ENCODE measurements around the gene ARHGAP25.
A peak's percentile ranks its signal among the peaks of the same experiment; 100 is the strongest.

ARHGAP25 gene

DNA sequence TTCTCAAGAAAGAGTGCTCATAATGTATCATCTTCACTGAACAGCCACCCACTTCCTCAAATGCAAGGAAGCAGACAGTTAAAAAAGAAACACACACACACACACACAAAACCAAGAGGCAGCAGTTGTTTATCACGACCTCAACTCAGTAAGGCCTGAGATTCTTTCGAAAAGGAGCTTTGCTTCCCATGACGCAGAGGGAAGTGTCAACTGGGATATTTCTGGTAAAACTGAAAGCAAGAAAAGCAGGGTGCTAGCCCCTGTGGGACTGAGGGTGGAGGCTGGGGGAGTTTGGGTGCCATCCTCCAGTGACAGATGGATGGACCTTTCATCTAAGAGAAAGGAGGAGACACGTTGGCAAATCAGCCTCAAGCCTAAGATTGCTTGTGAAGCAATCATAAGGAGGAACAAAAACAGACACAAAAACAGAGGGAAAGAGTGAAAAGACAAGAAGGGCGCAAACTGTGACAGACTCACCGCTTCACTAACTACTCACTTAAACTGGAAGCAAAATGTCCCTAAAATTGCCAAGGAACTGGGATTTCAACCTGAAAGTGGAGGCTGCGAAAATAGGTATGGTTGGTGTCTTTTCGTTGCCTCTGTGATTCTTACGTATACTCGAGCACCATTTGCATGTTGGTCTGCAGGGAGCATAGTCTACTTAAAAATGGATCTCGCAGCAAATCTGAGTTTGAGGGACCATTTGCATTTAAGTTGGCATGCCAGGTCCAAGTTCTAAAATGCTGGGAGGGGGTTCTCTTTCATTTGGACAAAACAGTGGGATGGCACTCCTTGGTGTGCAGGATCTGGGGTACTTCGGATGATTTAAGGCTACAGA is at the start of gene ARHGAP25:
Gene ARHGAP25 (plus strand): TSS at position 124 of the 838 bp plus-strand sequence. CDS start 389 bp downstream, at position 513.
- Histone ChIP-seq H3K4me3 (peak within 1 kb of the TSS; percentile 67 to 81 (median 74)), H3K9ac (peak within 1 kb of the TSS; percentile 81 to 91 (median 86)), H3K27me3 (no peaks in the 10 kb centered on the region), H3K36me3 (peaks cover 0 to 29% (median 15%) of the 10 kb centered on the region in 11 experiments; a peak in 18 of 22 replicates), H3K4me2 (peak within 1 kb of the TSS; percentile 92 to 98 (median 95)), H4K20me1 (peaks cover 0 to 12% (median 0%) of the 10 kb centered on the region in 11 experiments; a peak in 7 of 22 replicates), H3K9me3 (replicated peaks in 1 of 11) (no peaks in the 10 kb centered on the region), H3K4me1 (peaks cover 78 to 83% (median 80%) of the 10 kb centered on the region in 10 experiments), H3K27ac (peak within 1 kb of the TSS; percentile 83 to 97 (median 93))
- TF ChIP-seq Cebpa-rat (IDR thresholded peaks at IDR 0.05) = peak in 10 of 11 experiments; percentile 33 to 89 (median 72); a peak in 14 of 22 replicates

DNA sequence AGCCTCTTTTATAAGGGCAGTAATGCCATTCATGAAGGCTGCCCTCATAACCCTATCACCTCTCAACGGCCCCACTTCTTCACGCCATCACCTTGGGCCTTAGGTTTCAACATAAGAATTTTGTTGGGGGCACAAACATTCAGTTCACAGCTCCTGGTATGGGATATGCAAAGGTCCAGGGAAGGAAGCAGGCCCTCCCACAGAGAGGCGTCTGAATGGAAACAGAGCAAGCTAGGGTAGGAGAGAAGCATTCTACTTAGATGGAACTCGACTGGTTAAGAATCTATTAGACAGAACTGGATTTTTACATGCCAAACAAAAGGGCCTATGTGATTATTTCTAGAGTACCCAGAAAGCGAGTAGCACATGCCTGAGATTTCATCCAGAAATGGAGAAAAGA is 48.4 kb upstream of the ARHGAP25 start:
- no peak overlapping the region for H3K4me2 ChIP-seq
- no peak overlapping the region for H3K4me3 ChIP-seq
- no peak overlapping the region for H3K9ac ChIP-seq
- H3K9me3 ChIP-seq (replicated peaks in 1 of 11) = peaks cover 15 to 34% (median 20%) of the 10 kb centered on the region in 11 experiments
- peaks cover 29 to 39% (median 37%) of the 10 kb centered on the region in 10 experiments for H3K4me1 ChIP-seq
- TF ChIP-seq Cebpa-rat (IDR thresholded peaks at IDR 0.05) = no peak
- peaks cover 0 to 3% (median 0%) of the 10 kb centered on the region in 11 experiments; a peak in 1 of 22 replicates for H3K36me3 ChIP-seq
- H3K27me3 ChIP-seq = no peaks in the 10 kb centered on the region
- peak overlapping the region in 1 of 11 experiments; percentile 25; a peak in 1 of 22 replicates for H3K27ac ChIP-seq
- H4K20me1 ChIP-seq = no peaks in the 10 kb centered on the region

- no peak overlapping the region for H3K4me2 ChIP-seq
- H3K4me3 ChIP-seq = no peak overlapping the region
- no peak for TF ChIP-seq Cebpa-rat (IDR thresholded peaks at IDR 0.05)
- no peaks in the 10 kb centered on the region for H4K20me1 ChIP-seq
- H3K36me3 ChIP-seq = peaks cover 0 to 3% (median 0%) of the 10 kb centered on the region in 11 experiments; a peak in 1 of 22 replicates
- H3K9me3 ChIP-seq (replicated peaks in 1 of 11) = peaks cover 7 to 26% (median 12%) of the 10 kb centered on the region in 11 experiments
- H3K9ac ChIP-seq = no peak overlapping the region
- no peaks in the 10 kb centered on the region for H3K27me3 ChIP-seq
- H3K27ac ChIP-seq = no peak overlapping the region
- peaks cover 37 to 46% (median 41%) of the 10 kb centered on the region in 10 experiments for H3K4me1 ChIP-seq
Observed at GRCh38 chr2:68687018-68687417, 47.6 kb upstream of the ARHGAP25 start.

DNA sequence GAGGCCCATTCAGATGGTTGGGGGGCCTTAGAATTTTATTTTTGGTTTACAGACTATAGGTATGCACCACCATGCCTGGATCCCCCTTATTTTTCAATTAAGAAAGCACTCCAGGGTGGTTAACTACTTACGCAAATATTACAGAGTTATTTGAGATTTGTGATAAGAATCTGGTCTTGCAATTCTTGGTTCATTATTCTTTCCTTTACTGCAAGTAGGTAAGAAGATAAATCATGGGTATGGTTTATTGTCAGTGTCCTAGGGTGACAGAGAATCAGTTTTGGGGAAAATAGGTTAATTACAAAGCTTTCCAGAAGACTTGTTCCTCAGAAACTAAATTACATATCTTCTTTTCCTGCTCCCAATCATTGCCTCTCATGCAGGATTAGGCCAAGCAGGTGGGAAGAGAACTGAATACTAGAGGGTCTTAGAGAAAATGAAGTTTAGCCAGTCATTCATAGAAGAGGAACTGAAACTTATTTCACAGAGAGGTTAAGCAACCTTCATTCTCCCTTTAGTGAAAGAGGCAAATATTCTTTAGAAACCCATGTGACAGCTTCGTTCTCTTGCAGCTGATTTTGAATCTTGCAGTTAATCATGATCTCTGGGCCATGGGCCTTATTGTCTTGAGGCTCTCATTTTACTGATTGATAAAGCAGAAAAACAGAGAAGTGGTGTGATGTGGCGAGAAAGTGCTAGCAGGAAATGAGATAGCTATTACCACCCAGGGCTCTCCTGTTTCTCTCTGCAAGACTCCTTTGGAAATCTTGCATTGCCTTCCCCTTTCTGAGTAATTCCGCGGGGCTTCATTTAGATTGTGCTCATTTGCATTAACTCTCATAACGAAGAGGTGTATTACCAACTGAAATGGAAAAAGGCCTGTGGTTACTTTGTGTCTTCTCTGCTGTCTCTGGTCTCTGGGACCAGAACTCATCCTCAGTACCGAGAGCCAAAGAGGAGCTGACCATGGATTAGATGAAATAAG is 44.8 kb upstream of the ARHGAP25 start:
- Histone ChIP-seq H3K9ac (peak overlapping the region; percentile 15 to 80 (median 77); a peak in 21 of 22 replicates), H3K4me2 (peak overlapping the region; percentile 44 to 93 (median 77)), H3K4me1 (peaks cover 31 to 60% (median 48%) of the 10 kb centered on the region in 10 experiments), H3K27me3 (no peaks in the 10 kb centered on the region), H3K36me3 (peaks cover 0 to 3% (median 0%) of the 10 kb centered on the region in 11 experiments; a peak in 1 of 22 replicates), H4K20me1 (no peaks in the 10 kb centered on the region), H3K27ac (peak overlapping the region; percentile 56 to 94 (median 93); a peak in 21 of 22 replicates), H3K9me3 (replicated peaks in 1 of 11) (peaks cover 4 to 23% (median 9%) of the 10 kb centered on the region in 11 experiments; a peak in 19 of 22 replicates), H3K4me3 (peak overlapping the region in 5 of 10 experiments; percentile 14 to 40 (median 22); a peak in 9 of 20 replicates)
- peak; percentile 69 to 100 (median 96); a peak in 21 of 22 replicates for TF ChIP-seq Cebpa-rat (IDR thresholded peaks at IDR 0.05)

DNA sequence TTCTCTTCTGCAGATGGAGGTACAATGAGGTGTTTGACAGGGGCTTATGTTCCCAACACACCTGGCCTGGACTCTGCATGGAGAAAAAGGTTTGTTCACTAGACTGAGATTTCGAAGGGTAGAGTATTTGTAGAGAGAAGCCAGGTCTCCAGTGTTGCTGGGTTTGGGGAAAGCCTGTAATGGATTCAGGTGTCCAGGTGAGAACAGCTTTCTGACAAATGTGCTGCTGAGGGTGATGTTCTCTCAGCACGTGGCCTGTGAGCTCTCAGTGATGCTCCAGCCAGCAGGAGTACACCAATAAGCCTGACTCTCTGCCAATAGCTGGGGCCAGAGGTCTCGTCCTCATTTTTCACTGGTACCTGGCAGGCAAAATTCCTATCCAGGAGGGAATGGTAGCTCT is 43.8 kb upstream of the ARHGAP25 start:
- Histone ChIP-seq H3K27me3 (no peaks in the 10 kb centered on the region), H3K9ac (peak overlapping the region; percentile 15 to 80 (median 77); a peak in 20 of 22 replicates), H3K4me3 (peak overlapping the region in 4 of 10 experiments; percentile 21 to 40 (median 30); a peak in 5 of 20 replicates), H3K36me3 (peaks cover 0 to 3% (median 0%) of the 10 kb centered on the region in 11 experiments; a peak in 1 of 22 replicates), H3K27ac (peak overlapping the region; percentile 56 to 94 (median 93); a peak in 21 of 22 replicates), H4K20me1 (no peaks in the 10 kb centered on the region), H3K4me2 (peak overlapping the region; percentile 44 to 93 (median 77)), H3K9me3 (replicated peaks in 1 of 11) (peaks cover 4 to 29% (median 10%) of the 10 kb centered on the region in 11 experiments; a peak in 19 of 22 replicates), H3K4me1 (peaks cover 31 to 61% (median 48%) of the 10 kb centered on the region in 10 experiments)
- no peak for TF ChIP-seq Cebpa-rat (IDR thresholded peaks at IDR 0.05)

DNA sequence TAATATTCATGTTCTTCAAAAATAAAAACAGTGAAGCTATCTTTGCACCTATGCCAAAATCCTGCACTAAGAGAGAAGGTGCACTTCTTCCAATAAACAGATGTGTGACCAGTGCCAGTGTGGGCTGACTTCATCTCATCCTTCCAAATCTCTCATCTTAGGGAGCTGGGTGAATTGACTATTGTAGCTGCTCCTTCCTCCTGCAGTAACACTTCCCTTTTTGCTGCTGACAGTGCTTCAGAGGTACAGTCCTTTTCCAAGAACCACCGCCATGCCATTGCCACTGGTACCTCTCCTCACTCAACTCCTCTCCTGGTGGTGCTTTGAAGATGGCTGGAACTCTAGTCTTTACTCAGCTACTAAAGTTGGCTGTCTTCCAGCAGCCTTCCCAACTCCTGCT is 42.1 kb upstream of the ARHGAP25 start:
- Histone ChIP-seq H3K27me3 (no peaks in the 10 kb centered on the region), H3K4me2 (peak overlapping the region in 7 of 11 experiments; percentile 2 to 93 (median 47); a peak in 14 of 22 replicates)

GRCh38 chr2:68693951-68694350 is 40.7 kb upstream of the ARHGAP25 start:
- peak overlapping the region in 1 of 11 experiments; percentile 19; a peak in 2 of 22 replicates for H3K4me2 ChIP-seq
- H3K4me1 ChIP-seq = peaks cover 22 to 61% (median 41%) of the 10 kb centered on the region in 10 experiments
- no peak overlapping the region for H3K27ac ChIP-seq
- H3K4me3 ChIP-seq = no peak overlapping the region
- H4K20me1 ChIP-seq = no peaks in the 10 kb centered on the region
- peaks cover 5 to 34% (median 16%) of the 10 kb centered on the region in 11 experiments; a peak in 14 of 22 replicates for H3K9me3 ChIP-seq (replicated peaks in 1 of 11)
- no peak for TF ChIP-seq Cebpa-rat (IDR thresholded peaks at IDR 0.05)
- no peak overlapping the region for H3K9ac ChIP-seq
- no peaks in the 10 kb centered on the region for H3K27me3 ChIP-seq
- H3K36me3 ChIP-seq = no peaks in the 10 kb centered on the region

More for the DNA sequence above, 42.1 kb upstream of the ARHGAP25 start:
- no peaks in the 10 kb centered on the region for H4K20me1 ChIP-seq
- TF ChIP-seq Cebpa-rat (IDR thresholded peaks at IDR 0.05) = no peak
- H3K4me1 ChIP-seq = peaks cover 31 to 61% (median 48%) of the 10 kb centered on the region in 10 experiments
- no peak overlapping the region for H3K9ac ChIP-seq
- H3K9me3 ChIP-seq (replicated peaks in 1 of 11) = peaks cover 5 to 36% (median 16%) of the 10 kb centered on the region in 11 experiments; a peak in 20 of 22 replicates
- H3K36me3 ChIP-seq = peaks cover 0 to 3% (median 0%) of the 10 kb centered on the region in 11 experiments; a peak in 1 of 22 replicates
- no peak overlapping the region for H3K4me3 ChIP-seq
- peak overlapping the region in 2 of 11 experiments; percentile 13 to 94; a peak in 4 of 22 replicates for H3K27ac ChIP-seq

DNA sequence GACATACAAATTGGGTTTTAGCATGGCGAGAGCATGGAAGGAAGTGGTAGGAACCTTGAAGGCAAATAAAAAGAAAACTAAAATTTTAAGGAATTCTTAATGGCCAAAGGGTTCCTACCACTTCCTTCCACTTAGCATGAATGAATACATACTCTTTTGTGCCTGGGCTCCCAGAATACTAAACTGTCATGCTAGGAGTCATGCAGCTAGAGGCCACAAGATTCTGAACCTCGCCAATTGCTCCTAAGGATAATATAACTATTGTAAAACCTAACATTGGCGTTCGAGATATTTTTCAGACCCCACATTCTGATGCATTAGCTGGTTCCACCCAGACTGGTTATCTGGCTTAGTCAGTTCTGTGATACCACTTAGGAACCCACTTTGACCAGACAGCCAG is 38.6 kb upstream of the ARHGAP25 start:
- H3K36me3 ChIP-seq = no peaks in the 10 kb centered on the region
- H3K27ac ChIP-seq = no peak overlapping the region
- no peaks in the 10 kb centered on the region for H3K27me3 ChIP-seq
- TF ChIP-seq Cebpa-rat (IDR thresholded peaks at IDR 0.05) = no peak
- H3K4me2 ChIP-seq = no peak overlapping the region
- no peak overlapping the region for H3K4me3 ChIP-seq
- H4K20me1 ChIP-seq = no peaks in the 10 kb centered on the region
- H3K4me1 ChIP-seq = peaks cover 2 to 42% (median 24%) of the 10 kb centered on the region in 10 experiments; a peak in 19 of 20 replicates
- H3K9ac ChIP-seq = no peak overlapping the region
- H3K9me3 ChIP-seq (replicated peaks in 1 of 11) = peaks cover 7 to 51% (median 31%) of the 10 kb centered on the region in 11 experiments; a peak in 18 of 22 replicates
